Measurements from ENCODE around the gene CASZ1.

CASZ1 gene

GRCh38 chr1:10684221-10684620 lies 112.2 kb downstream of the CASZ1 start:
- no peak for DNase-seq

GRCh38 chr1:10682449-10683309 lies 113.8 kb downstream of the CASZ1 start:
- DNase-seq = peak; percentile 86

GRCh38 chr1:10682108-10682445 lies 114.4 kb downstream of the CASZ1 start:
- no peak for DNase-seq

- no peak for DNase-seq
Observed at GRCh38 chr1:10681296-10682107, 114.9 kb downstream of the CASZ1 start.

GRCh38 chr1:10680487-10680886 lies 116.0 kb downstream of the CASZ1 start:
- no peak for DNase-seq

- DNase-seq = peak; percentile 99
Observed at GRCh38 chr1:10679496-10680220, 116.8 kb downstream of the CASZ1 start.

- DNase-seq = no peak
Observed at GRCh38 chr1:10678852-10679251, 117.6 kb downstream of the CASZ1 start.

GRCh38 chr1:10678402-10678801 lies 118.0 kb downstream of the CASZ1 start:
- no peak for DNase-seq

- DNase-seq = peak; percentile 76
Observed at GRCh38 chr1:10677491-10678391, 118.7 kb downstream of the CASZ1 start.

GRCh38 chr1:10676963-10677362 lies 119.5 kb downstream of the CASZ1 start:
- no peak for DNase-seq

- peak; percentile 68 for DNase-seq
Observed at GRCh38 chr1:10675813-10676212, 120.6 kb downstream of the CASZ1 start.

GRCh38 chr1:10674700-10675609 lies 121.5 kb downstream of the CASZ1 start:
- DNase-seq = peak; percentile 75

GRCh38 chr1:10674222-10674621 lies 122.2 kb downstream of the CASZ1 start:
- no peak for DNase-seq

GRCh38 chr1:10673109-10673711 lies 123.2 kb downstream of the CASZ1 start:
- no peak for DNase-seq

- peak; percentile 71 for DNase-seq
Observed at GRCh38 chr1:10672343-10673050, 123.9 kb downstream of the CASZ1 start.

GRCh38 chr1:10671622-10672342 lies 124.7 kb downstream of the CASZ1 start:
- peak; percentile 88 for DNase-seq

- peak; percentile 87 for DNase-seq
Observed at GRCh38 chr1:10671090-10671489, 125.4 kb downstream of the CASZ1 start.

GRCh38 chr1:10670190-10670589 lies 126.3 kb downstream of the CASZ1 start:
- no peak for DNase-seq

- DNase-seq = no peak
Observed at GRCh38 chr1:10669570-10669969, 126.9 kb downstream of the CASZ1 start.
